Uterus (tissue), 4 donors: ENCODE data around the gene CDH16. TPM values are rescaled to one million over a fixed set of nuclear protein-coding genes. Genes with fewer than 3 reads are reported as not detected.

Experiments used
- DNase-seq, 2 donors: peaks; one replicate each; pipeline ENCODE4 v3.0.0-alpha.2; 2019 to 2020
- H3K27ac ChIP-seq, 2 donors: fragments of 200-600 bp; sonication (generic); 1 replicate in 1 of 2; 2 replicates in 1 of 2; pipeline ENCODE4 v1.5.1; 2016 to 2018
- H3K27me3 ChIP-seq, 2 donors: fragments of 200-600 bp; sonication (generic); one replicate each; pipeline ENCODE4 v1.5.1; 2018 to 2019; ENCODE audit warnings: control low read depth in 1 of 2
- H3K36me3 ChIP-seq, 2 donors: fragments of 200-600 bp; sonication (generic); one replicate each; pipeline ENCODE4 v1.5.1; 2019; ENCODE audit warnings: control low read depth in 1 of 2
- H3K4me1 ChIP-seq, 2 donors: fragments of 200-600 bp; sonication (generic); one replicate each; pipeline ENCODE4 v1.5.1; 2018 to 2019; ENCODE audit warnings: control low read depth in 1 of 2
- H3K4me3 ChIP-seq, 2 donors: fragments of 200-600 bp; sonication (generic); 1 replicate in 1 of 2; 2 replicates in 1 of 2; pipeline ENCODE4 v1.5.1; 2018 to 2019; ENCODE audit warnings: mild to moderate bottlenecking in 1 of 2
- H3K9me3 ChIP-seq, 2 donors: fragments of 200-600 bp; sonication (generic); one replicate each; pipeline ENCODE4 v1.5.1; 2019; ENCODE audit warnings: control low read depth in 1 of 2
- POLR2A ChIP-seq, 2 donors: fragments of 450-650 bp; IDR thresholded peaks; one replicate each; pipeline ENCODE4 v1.6.1; 2016; ENCODE audit warnings: antibody characterized with exemption in 2 of 2, mild to moderate bottlenecking in 1 of 2, moderate library complexity in 1 of 2
- intact Hi-C: fragments of 100-400 bp; cut with DNase I; formaldehyde crosslinking; loops from one replicate; pipeline ENCODE4 v1.15.1; 2023; ENCODE audit warnings: low total_unique reads
- total RNA-seq, 4 donors: library from RNA; depleted of rRNA in 3 of 4; stranded (reverse); fragments of >200 nt in 3 of 4; gene quantifications; one replicate each; pipeline versions ENCODE4 v1.1.0 to v1.2.4, GENCODE V29; 2014 to 2023
- TF ChIP-seq, protein P1 (sequence below), 4 experiments: fragments of 200-600 bp in 2 of 4; fragments of 450-650 bp in 2 of 4; sonication (generic) in 2 of 4; IDR thresholded peaks; one replicate each; pipeline ENCODE4 v1.5.1; 2016 to 2019; ENCODE audit warnings: antibody characterized with exemption in 4 of 4, mild to moderate bottlenecking in 2 of 4, moderate library complexity in 1 of 4
- donor health status: DM: yes; HTN: yes; CAD: no.

Gene CDH16
- total RNA-seq, 4 donors from 2014 or later = 12.6 TPM; not detected in 3

DNA sequence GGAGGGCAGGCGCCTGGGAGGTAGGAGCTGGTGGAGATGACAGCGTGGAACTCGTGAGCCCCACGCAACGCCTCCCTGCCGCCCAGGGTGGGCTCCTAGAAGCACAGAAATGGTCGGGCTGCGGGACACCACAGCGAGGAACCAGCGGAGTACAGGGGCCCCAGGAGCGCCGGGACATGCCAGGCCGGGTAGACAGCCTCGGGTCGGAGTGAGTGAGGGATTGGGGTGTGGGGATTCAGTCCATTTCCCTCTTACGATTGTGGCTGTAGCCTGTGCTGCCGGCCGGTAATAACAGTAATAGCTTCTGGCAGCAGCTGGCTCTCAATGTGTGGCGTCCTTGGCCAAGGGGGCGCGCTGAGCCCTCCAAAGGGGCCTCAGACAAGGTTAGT, 30.1 kb upstream of the CDH16 start:
- TF ChIP-seq POLR2A (IDR thresholded peaks at IDR 0.05) = no peak
- TF ChIP-seq, protein P1, sequence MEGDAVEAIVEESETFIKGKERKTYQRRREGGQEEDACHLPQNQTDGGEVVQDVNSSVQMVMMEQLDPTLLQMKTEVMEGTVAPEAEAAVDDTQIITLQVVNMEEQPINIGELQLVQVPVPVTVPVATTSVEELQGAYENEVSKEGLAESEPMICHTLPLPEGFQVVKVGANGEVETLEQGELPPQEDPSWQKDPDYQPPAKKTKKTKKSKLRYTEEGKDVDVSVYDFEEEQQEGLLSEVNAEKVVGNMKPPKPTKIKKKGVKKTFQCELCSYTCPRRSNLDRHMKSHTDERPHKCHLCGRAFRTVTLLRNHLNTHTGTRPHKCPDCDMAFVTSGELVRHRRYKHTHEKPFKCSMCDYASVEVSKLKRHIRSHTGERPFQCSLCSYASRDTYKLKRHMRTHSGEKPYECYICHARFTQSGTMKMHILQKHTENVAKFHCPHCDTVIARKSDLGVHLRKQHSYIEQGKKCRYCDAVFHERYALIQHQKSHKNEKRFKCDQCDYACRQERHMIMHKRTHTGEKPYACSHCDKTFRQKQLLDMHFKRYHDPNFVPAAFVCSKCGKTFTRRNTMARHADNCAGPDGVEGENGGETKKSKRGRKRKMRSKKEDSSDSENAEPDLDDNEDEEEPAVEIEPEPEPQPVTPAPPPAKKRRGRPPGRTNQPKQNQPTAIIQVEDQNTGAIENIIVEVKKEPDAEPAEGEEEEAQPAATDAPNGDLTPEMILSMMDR (IDR thresholded peaks at IDR 0.05) = no peak
- Histone ChIP-seq H3K4me1 (peaks cover 0 to 7% of the 10 kb centered on the region in 2 donors), H3K36me3 (no peaks in the 10 kb centered on the region), H3K4me3 (peak overlapping the region; percentile 46 to 51), H3K9me3 (no peaks in the 10 kb centered on the region), H3K27ac (no peak overlapping the region), H3K27me3 (no peaks in the 10 kb centered on the region)
- intact Hi-C loops = no loop called here
- DNase-seq = no peak

DNA sequence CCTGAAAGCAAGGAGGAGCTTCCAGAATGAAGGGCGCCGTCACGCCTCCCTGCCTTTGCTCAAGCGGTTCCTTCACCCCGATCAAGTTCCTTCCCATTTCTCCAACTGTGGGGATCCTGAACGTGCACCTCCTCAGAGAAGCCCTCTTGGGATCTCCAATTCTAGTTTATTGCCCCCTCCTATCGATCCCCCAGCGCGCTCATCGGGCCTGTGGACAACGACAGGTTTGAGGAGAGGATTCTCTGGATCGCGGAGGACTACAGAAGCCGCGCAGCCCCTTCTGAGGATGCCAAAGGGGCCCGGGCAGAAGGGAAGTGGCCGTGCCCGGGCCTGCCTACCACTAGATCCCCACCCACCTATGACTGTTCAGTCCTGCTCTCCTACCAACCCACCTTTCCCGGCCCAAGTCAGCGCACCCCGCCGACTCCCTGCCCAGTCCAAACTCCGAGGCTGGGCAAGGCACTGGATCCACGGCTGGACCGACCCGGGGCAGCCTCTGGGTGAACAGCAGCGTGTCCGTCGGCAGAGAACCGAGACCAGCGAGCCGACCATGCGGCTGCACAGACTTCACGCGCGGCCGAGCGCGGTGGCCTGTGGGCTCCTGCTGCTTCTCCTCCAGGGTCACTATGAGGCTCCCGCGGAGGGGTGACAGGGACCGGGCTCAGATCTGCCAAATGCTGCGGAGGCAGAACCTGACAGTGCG, 29.6 kb upstream of the CDH16 start:
- Histone ChIP-seq H3K4me1 (peaks cover 0 to 7% of the 10 kb centered on the region in 2 donors), H3K27ac (no peak overlapping the region), H3K27me3 (no peaks in the 10 kb centered on the region), H3K36me3 (no peaks in the 10 kb centered on the region), H3K4me3 (peak overlapping the region; percentile 46 to 51), H3K9me3 (no peaks in the 10 kb centered on the region)
- no peak for TF ChIP-seq POLR2A (IDR thresholded peaks at IDR 0.05)
- TF ChIP-seq, protein P1 (IDR thresholded peaks at IDR 0.05) = no peak
- intact Hi-C loops = no loop called here
- DNase-seq = no peak

DNA sequence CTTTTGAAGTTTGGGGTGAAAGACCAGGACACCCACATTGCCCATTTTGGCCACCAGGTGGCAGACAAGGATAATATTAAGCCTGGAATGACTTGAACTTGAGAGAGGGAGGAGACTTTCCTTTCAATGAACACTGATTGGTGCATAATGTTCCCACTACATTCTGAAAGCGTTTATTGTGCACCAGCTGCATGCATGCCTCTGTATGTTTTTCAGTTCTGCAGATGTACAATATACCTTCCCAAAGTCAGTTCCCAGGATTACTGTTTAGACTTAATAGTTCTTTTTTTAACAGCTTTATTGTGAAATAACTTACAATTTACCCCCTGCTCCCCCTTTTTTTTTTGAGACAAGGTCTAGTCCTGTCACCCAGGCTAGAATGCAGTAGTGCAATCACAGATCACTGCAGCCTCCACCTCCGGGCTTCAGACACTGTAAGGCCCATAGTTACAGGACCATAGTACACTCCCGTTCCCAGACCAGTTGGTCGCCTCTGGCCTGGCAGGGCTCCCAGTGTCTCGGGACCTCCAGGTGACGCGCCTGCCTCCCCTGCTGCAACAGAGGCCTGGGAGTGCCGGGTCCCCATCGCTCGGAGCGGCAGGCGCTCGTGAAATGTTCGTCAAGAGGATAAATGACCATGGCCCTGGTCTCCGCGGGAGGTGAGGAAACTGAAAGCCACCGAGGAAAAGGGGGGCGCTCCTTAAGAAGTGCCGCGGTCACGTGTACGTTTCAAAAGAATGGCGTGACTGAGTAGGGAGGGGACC, 28.8 kb upstream of the CDH16 start:
- H3K4me1 ChIP-seq = peaks cover 0 to 7% of the 10 kb centered on the region in 2 donors
- intact Hi-C loops = no loop called here
- H3K4me3 ChIP-seq = peak overlapping the region; percentile 46 to 51

DNA sequence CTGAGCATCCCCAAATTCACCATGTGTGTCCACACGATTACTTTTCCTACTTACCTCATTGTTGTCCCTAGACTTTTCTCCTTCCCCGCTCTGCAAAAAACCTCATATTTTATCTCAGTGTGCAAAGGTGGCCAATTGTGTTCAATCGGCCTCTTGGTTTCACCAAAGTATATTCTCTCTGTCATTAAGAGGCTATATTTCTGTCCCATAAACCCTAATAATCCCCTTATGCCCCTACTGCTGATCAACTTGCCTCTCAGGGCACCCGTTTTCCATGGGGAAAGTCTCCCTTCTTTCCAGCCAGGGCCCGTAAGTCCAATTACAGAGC, 28.3 kb upstream of the CDH16 start:
- H3K27me3 ChIP-seq = no peaks in the 10 kb centered on the region
- intact Hi-C loops = no loop called here
- H3K27ac ChIP-seq = no peak overlapping the region

More for the DNA sequence above, 28.8 kb upstream of the CDH16 start:
- Histone ChIP-seq H3K27ac (no peak overlapping the region), H3K9me3 (no peaks in the 10 kb centered on the region), H3K36me3 (no peaks in the 10 kb centered on the region), H3K27me3 (no peaks in the 10 kb centered on the region)
- no peak for TF ChIP-seq POLR2A (IDR thresholded peaks at IDR 0.05)
- TF ChIP-seq, protein P1 (IDR thresholded peaks at IDR 0.05) = peak; percentile 82 to 91 (median 88)
- peak; percentile 82 to 84 for DNase-seq

More for the DNA sequence above, 28.3 kb upstream of the CDH16 start:
- H3K9me3 ChIP-seq = no peaks in the 10 kb centered on the region
- no peak for DNase-seq
- H3K4me1 ChIP-seq = peaks cover 0 to 7% of the 10 kb centered on the region in 2 donors
- no peak overlapping the region for H3K4me3 ChIP-seq
- TF ChIP-seq POLR2A (IDR thresholded peaks at IDR 0.05) = no peak
- TF ChIP-seq, protein P1 (IDR thresholded peaks at IDR 0.05) = no peak
- no peaks in the 10 kb centered on the region for H3K36me3 ChIP-seq
